Measurements from ENCODE around the gene UGT1A7.
"Not testable (repeated sequence)": the region's sequence is repeated elsewhere in the genome, so short reads cannot be mapped to it uniquely, and the experiment has no call there.

Gene UGT1A7

DNA sequence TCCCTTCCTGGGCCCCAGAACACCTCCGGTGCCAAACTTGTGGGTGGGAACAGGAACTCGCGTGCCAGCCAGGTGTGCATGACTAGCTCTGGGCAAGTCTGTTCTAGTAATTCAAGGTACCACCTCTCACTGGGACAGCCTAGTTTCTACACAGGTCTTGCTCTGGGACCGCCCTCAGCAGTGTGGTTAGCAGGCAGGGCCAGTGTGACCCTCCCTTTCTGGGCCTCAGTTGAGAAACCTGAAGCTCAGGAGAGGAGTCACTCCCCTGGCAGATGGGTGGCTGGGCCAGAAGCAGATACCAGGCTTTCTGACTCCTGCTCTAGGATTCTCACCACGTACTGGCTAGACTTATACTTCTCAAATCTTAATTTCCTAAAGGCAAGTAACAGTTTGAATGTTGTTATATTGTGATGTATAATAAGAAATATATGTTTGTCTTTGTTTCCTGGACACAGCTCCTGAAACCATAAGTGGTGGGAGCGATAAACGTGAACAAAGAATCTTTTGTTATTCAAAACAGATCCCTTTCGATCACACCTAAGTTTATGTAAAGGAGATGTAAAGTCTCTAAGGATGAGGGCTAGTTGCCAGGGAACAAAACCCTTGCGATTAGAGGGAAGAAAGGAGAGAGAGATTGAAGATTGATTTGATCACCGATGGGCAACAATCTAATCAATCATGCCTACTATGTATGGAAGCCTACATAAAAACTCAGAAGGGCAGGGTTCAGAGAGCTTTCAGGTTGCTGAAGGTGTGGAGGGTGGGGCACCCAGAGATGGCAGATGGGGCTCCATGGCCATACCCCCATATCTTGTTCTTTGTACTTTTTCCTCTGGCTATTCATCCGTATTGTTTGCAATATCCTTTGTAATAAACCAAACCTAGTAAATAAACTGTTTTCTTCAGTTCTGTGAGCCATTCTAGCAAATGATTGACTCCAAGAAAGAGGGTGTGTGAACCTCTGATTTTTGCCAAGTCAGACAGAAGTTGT, 10.0 kb downstream of the UGT1A7 start:
- no peak for FAIRE-seq
- TF ChIP-seq, protein P1, sequence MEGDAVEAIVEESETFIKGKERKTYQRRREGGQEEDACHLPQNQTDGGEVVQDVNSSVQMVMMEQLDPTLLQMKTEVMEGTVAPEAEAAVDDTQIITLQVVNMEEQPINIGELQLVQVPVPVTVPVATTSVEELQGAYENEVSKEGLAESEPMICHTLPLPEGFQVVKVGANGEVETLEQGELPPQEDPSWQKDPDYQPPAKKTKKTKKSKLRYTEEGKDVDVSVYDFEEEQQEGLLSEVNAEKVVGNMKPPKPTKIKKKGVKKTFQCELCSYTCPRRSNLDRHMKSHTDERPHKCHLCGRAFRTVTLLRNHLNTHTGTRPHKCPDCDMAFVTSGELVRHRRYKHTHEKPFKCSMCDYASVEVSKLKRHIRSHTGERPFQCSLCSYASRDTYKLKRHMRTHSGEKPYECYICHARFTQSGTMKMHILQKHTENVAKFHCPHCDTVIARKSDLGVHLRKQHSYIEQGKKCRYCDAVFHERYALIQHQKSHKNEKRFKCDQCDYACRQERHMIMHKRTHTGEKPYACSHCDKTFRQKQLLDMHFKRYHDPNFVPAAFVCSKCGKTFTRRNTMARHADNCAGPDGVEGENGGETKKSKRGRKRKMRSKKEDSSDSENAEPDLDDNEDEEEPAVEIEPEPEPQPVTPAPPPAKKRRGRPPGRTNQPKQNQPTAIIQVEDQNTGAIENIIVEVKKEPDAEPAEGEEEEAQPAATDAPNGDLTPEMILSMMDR (IDR thresholded peaks at IDR 0.05; ENCODE audit: insufficient read depth, missing control alignments), result no peak
- DNase-seq (ENCODE audit: insufficient read length, low spot score), result no peak

DNA sequence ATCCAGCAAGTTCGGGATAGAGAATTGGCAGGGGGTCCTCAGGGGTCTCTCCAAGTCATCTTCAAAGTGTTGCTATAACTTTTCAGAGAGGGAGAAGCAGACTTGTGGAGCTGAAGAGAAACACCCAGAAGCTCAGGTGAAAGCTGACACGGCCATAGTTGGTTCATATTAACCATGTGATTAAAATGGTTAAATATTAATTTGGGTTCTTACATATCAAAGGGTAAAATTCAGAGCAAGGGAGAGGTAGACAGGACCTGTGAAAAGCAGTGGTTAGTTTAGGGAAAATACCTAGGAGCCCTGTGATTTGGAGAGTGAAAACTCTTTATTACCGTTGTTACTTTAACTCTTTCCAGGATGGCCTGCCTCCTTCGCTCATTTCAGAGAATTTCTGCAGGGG, 10.9 kb downstream of the UGT1A7 start, which contains the start of gene UGT1A6:
Gene UGT1A6, plus strand, starts transcription at position 243 of the 400 bp plus-strand sequence. Its CDS starts 115 bp downstream, at position 358.
- no peak for DNase-seq (ENCODE audit: insufficient read length, low spot score)
- FAIRE-seq, result no peak
- TF ChIP-seq, protein P1 (IDR thresholded peaks at IDR 0.05; ENCODE audit: insufficient read depth, missing control alignments), result no peak

DNA sequence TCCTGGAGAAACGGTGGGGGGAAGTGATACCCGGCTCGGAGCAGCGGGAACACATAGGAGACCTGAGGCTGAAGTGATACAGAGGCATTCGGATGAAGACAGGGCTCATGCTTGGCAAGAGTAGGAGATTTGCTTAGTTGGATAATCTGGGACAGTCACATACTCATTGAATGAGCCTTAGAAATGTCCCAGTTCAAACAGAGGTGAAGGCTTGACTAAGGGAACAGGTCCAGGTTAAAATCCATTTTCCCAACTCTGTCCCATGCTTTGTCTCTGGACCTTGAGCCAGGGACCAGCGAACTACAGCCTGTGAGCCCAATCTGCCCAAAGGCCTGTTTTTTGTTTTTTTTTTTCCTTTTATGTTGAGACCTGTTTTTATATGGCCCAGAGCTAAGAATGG, 12.3 kb downstream of the UGT1A7 start:
- TF ChIP-seq, protein P1 (IDR thresholded peaks at IDR 0.05; ENCODE audit: insufficient read depth, missing control alignments), result no peak
- no peak for DNase-seq (ENCODE audit: insufficient read length, low spot score)
- no peak for FAIRE-seq

DNA sequence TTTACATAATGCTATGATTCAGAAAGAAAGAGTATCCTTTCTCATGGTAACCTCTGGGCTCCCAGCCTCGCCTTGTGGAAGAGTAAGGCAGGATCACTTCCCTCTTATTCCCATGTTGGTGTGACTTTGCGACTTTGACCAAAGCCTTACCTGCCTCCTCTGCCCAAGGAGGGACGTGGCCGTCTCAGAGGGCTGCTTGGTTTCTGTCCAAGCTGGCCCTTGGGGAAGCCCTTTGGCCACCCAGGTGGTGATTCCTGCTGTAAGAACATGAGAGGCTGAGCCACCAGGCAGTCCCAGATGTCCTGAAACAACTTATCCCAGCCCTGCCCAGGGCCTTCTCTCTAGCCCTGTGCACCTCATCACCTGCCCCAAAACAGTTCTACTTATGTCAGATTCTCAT, 17.0 kb downstream of the UGT1A7 start:
- TF ChIP-seq, protein P1 (IDR thresholded peaks at IDR 0.05; ENCODE audit: insufficient read depth, missing control alignments), result no peak
- no peak for DNase-seq (ENCODE audit: insufficient read length, low spot score)
- FAIRE-seq, result no peak

DNA sequence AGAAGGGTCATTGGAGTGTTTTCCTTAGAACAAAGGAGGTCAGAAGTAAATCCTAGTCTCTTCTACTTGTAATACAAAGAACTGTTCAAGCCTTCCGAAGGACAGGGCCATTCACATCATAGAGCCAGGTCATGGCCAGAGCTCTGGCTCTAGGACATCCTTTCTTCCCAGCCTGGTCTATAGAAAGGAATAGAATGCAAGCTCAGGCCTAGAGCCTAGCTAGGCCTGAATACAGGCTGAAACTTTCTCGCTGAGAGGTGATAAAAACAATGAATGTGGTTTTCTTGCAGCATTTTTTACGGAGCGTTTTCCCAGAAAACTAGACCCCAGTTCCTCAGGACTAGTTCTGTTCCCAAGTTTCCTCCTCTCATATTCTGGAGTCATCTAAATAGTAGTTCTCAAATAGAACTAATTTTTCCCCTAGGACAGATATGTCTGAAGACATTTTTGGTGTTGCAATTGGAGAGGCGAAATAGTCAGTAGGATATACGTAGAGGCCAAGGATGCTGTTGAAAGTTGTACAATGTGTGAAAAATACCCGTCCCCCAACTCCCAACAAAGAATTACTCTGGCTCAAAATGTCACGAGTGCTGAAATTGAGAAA, 17.8 kb downstream of the UGT1A7 start:
- DNase-seq (ENCODE audit: insufficient read length, low spot score) (no peak), FAIRE-seq (no peak)
- TF ChIP-seq, protein P1 (IDR thresholded peaks at IDR 0.05; ENCODE audit: insufficient read depth, missing control alignments), result no peak

DNA sequence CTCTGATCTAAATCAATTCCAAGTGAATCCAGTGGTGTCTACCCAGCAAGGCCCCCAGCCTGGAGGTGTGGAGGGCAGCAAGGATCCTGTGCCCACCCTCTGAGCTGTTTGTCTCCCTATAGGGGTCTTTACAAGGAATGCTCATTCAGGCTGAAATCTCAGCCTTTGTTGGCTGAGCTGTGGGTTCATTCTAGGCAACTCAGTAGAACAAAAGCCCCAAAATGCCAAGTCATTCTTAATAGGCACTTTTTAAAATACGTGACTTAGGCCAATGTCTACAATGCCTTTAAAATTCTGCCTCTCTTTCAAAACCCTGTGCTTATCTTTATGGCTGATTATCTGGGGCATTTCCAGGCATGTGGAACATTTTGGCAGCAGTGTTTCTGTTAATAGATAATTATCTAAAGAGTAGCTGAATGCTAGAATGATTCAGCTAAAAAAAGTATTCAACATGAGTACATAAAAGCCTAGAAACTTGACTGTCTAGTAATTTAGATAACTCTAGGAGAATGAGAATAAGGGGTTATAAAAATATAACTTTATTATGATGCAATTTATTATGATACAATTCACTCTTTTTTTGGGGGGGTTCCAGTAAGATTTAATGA, 18.4 kb downstream of the UGT1A7 start:
- DNase-seq (ENCODE audit: insufficient read length, low spot score) (no peak), FAIRE-seq (no peak)
- TF ChIP-seq, protein P1 (IDR thresholded peaks at IDR 0.05; ENCODE audit: insufficient read depth, missing control alignments), result no peak

DNA sequence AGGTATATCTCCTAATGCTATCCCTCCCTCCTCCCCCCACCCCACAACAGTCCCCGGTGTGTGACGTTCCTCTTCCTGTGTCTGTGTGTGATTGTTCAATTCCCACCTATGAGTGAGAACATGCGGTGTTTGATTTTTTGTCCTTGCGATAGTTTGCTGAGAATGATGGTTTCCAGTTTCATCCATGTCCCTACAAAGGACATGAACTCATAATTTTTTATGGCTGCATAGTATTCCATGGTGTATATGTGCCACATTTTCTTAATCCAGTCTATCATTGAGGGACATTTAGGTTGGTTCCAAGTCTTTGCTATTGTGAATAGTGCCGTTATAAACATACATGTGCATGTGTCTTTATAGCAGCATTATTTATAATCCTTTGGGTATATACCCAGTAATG, 19.1 kb downstream of the UGT1A7 start:
- not testable (repeated sequence) for FAIRE-seq; DNase-seq (ENCODE audit: insufficient read length, low spot score)

Data from D721Med (cell line).